ENCODE results near the gene ZNF692.
"Not testable (repeated sequence)": the region's sequence is repeated elsewhere in the genome, so short reads cannot be mapped to it uniquely, and the experiment has no call there.

Gene ZNF692

GRCh38 chr1:248849152-248849551 is 9.7 kb downstream of the ZNF692 start:
- no peak for DNase-seq (ENCODE audit: low read depth)

DNA sequence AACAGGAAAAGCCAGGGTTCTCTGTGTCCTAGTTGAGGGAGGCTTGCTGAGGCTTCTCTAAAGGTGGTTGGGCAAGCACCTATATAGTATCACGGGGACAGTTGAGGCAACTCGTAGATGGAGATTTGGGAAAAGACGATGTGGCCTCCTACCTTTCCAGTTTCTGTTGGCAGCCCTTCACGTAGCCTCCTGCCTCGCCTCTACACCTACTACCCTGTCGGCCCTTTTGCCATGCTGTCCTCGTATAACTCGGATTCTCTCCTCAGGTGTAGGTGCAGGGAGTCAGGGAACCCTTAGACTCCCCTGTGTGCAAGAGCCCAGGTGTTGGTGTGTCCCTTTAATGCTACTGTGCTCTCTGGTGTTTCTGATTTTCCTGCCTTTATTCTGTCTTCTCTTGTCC is 10.3 kb downstream of the ZNF692 start:
- DNase-seq (ENCODE audit: low read depth): no peak

- no peak for DNase-seq (ENCODE audit: low read depth)
Observed at GRCh38 chr1:248847956-248848561, 10.8 kb downstream of the ZNF692 start.

- DNase-seq (ENCODE audit: low read depth): no peak
Observed at GRCh38 chr1:248847181-248847955, 11.5 kb downstream of the ZNF692 start.

- no peak for DNase-seq (ENCODE audit: low read depth)
Observed at GRCh38 chr1:248844526-248844925, 14.4 kb downstream of the ZNF692 start.

GRCh38 chr1:248843687-248844086 is 15.2 kb downstream of the ZNF692 start:
- no peak for DNase-seq (ENCODE audit: low read depth)

- DNase-seq (ENCODE audit: low read depth): no peak
Observed at GRCh38 chr1:248842781-248843331, 16.0 kb downstream of the ZNF692 start.

DNA sequence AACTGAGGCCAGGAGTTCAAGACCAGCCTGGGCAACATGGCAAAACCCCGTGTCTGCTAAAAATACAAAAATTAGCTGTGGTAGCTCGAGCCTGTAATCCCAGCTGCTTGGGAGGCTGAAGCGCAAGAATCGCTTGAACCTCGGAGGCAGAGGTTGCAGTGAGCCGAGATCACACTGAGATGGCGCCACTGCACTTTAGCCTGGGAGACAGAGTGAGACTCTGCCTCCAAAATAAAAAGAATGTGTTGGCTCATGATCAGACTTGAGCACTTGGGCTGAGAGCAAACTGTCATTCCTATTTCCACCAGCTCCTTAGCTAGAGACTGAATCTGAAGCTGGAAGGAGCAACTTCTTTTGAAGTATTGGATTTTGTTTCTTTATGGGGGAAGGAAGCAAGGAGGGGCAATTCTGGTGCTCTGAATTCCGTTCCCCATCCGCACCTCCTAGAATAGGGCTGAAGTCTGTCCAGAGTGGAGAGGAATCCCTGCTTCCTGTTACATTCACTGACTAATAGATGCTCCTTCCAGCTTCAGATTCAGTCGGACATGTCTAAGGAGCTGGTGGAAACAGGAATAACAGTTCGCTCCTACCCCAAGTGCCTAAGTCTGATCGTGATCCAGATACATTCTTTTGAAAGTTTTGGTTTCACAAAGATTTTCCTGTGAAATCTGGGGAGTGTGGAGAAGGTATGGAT is 17.0 kb downstream of the ZNF692 start:
- DNase-seq (ENCODE audit: low read depth): peak; percentile 77

DNA sequence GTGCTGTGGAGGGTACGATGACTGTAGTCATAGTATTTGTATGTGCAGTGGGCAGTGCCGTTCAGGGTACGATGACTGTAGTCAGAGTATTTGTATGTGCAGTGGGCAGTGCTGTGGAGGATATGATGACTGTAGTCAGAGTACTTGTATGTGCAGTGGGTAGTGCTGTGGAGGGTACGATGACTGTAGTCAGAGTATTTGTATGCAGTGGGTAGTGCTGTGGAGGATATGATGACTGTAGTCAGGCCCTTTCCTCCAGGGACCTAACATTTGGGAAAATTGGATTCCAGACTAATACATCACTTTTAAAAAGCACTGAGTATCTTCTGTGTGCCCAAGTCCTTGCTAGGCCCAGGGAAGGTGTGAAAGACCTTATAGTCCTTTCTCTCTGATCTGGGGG is 17.9 kb downstream of the ZNF692 start:
- no peak for DNase-seq (ENCODE audit: low read depth)

- DNase-seq (ENCODE audit: low read depth): no peak
Observed at GRCh38 chr1:248839168-248839555, 19.7 kb downstream of the ZNF692 start.

- DNase-seq (ENCODE audit: low read depth): peak; percentile 93
Observed at GRCh38 chr1:248838357-248839167, 20.3 kb downstream of the ZNF692 start.

DNA sequence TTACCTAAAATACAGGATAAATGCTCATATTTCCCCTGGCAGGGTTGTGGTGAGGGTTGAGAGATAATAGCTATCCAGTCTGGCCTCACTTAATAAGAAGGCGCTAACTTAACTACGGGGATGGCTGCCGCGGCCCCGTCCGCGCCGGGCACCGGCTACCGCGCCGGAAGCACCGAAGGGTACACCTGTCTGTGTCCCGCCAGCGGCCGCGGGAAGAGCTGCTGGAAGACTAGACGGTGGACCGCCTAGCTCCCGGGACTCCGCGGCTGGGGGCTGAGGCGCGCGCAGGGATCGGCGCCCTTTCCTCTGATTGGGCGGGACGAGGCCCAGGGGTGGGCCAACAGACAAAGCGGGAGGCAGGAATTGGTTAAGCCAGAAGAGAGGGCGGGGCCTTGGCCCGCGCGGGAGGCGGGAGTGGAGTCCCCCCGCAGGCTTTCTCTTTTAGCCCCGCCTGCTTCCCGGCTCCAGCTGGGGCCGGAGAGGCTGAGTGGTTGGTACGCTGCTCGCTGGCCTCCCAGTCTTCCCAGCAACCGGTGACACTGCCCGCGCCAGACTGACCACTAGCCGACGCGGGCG is 21.0 kb downstream of the ZNF692 start, which contains the start of gene ZNF672:
Gene ZNF672, plus strand, starts transcription at position 444 of the 576 bp plus-strand sequence. CDS start 9,051 bp downstream, outside the sequence.
- DNase-seq (ENCODE audit: low read depth): peak; percentile 99

- no peak for DNase-seq (ENCODE audit: low read depth)
Observed at GRCh38 chr1:248837045-248837780, 21.7 kb downstream of the ZNF692 start.

- DNase-seq (ENCODE audit: low read depth): no peak
Observed at GRCh38 chr1:248834343-248834940, 24.4 kb downstream of the ZNF692 start.

DNA sequence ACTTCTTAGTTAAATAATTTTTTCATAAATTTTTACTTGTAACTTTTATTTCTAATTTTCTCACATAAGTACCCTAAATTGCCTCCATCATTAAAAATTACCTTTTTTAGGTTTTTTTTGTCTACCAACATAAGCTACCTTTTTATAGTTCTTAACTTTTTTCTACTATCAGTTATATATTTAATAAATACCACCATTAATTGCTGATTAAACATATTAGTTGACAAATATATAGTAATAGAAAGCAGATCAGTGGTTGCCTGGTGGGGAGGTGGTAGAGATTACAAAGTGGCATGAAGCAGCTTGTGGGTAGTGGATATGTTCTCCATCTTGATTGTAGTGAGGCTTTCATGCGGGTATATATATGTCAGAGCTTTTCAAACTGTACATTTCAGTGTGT is 27.0 kb downstream of the ZNF692 start:
- no peak for DNase-seq (ENCODE audit: low read depth)

GRCh38 chr1:248830718-248831017 is 28.2 kb downstream of the ZNF692 start:
- DNase-seq (ENCODE audit: low read depth): not testable (repeated sequence)

DNA sequence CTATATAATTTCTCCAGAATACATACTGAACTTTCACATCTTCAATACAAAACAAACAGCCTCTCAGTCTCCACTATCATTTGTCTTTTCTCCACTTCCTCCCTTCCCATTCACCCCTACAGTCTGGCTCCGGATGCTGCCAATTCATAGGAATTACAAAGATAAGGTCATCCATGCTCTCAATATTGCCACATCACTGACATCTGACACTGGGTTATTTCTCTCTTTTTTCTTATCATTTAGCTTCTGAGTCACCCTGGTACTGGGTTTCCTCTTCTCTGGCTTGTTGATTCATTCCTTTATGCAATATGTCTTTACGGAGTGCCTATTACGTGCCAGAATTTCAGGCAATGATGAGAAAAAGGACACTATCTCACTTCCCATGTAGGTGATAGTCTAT is 30.0 kb downstream of the ZNF692 start:
- DNase-seq (ENCODE audit: low read depth): peak; percentile 78

DNA sequence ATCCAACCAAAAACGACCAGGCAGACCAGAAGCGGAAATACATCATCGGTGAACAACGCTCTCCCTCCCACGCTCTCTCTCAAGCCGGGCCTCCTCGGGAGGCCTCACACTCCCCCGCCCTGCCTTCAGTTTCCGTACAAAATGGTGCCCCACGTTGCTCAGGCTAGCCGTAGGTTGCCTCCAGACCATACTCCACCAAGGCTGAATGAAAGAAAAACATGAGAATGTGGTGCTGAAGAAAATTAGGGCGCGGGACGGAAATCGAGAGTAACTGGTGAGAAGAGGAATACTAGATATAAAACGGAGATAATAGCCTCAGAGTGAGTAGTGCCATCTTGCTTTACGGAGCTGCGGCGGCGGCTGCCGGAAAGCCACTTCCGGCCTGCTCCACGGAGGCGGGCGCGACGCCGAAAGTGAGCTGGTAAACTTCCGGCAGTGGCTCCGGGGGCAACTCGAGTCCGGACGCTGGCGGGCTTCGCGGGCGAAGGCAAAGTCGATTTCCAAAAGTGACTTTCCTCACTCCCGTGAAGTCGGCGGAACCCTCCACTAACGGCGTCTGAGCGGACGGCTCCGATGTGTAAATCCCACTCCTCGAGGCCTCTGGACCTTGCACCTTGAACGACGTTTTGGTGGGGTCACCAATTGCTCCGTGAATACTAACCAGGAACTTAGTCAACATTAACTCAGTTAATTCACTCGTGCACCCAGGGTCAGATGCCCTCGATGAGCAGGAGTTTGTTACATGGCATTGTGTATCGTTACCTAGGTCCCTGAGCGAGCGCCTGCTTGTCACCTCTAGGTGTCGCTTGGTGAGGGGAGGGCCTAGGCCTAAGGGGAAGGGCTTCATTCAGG is 32.8 kb downstream of the ZNF692 start, which contains the start of gene SH3BP5L:
Gene SH3BP5L, minus strand, starts transcription at position 7 of the 852 bp plus-strand sequence. CDS start 980 bp downstream, outside the sequence.
- peak; percentile 97 for DNase-seq (ENCODE audit: low read depth)

- DNase-seq (ENCODE audit: low read depth): no peak
Observed at GRCh38 chr1:248825573-248825908, 33.3 kb downstream of the ZNF692 start.

DNA sequence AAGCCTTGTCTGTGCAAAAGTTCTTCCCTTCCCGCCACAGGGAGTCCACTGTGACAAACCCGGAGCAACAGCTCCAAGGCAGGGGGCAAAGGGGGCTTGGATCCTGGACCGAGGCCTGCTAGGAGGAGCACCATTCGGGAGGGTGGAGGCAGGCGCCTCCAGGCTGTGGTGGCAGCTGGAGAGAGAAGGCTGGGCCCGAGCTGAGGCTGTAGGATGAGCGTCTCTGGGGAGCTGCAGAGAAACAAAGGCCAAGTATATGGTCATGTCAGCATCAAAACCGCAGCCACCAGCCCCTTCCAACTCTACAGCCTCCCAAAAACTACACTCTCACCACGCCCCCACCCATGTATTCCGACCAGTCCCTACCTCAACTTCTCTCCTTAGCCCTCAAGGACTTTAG is 33.7 kb downstream of the ZNF692 start:
- no peak for DNase-seq (ENCODE audit: low read depth)

Measured in EH (cell line).